Activated T-cell treated with anti-CD3 and anti-CD28 coated beads, Interleukin-2, amount 50 U/mL, for 4 hours (primary cell): ENCODE data around the gene TTC34. TPM values are rescaled to one million over a fixed set of nuclear protein-coding genes. Genes with fewer than 3 reads are reported as not detected.

ENCODE experiments used
- ATAC-seq, 2 donors: fragments of 200-7000 bp; cut with Tn5 transposase; one replicate each; pipeline ENCODE4 v1.10.0; 2021
- DNase-seq: peaks from one replicate; pipeline ENCODE4 v3.0.0-alpha.2; 2020
- H3K27me3 Mint-ChIP-seq: one replicate; pipeline ENCODE4 v1.8.0; 2021; ENCODE audit warnings: low read depth, mixed read lengths
- H3K36me3 Mint-ChIP-seq: one replicate; pipeline ENCODE4 v1.8.0; 2022; ENCODE audit warnings: mixed read lengths; ENCODE audit not compliant: insufficient read depth
- H3K4me1 Mint-ChIP-seq: one replicate; pipeline ENCODE4 v1.8.0; 2021; ENCODE audit warnings: low read depth, mixed read lengths
- H3K4me3 Mint-ChIP-seq: one replicate; pipeline ENCODE4 v1.8.0; 2021; ENCODE audit warnings: mild to moderate bottlenecking, moderate library complexity, mixed read lengths
- H3K9me3 Mint-ChIP-seq: one replicate; pipeline ENCODE4 v1.8.0; 2021; ENCODE audit warnings: mixed read lengths
- total RNA-seq, 3 donors: library from RNA; stranded (reverse); gene quantifications; one replicate each; pipeline ENCODE4 v1.2.1, GENCODE V29; 2021

Gene TTC34
- total RNA-seq, 3 donors from 2014 or later: 0.56 to 0.82 (median 0.60) TPM

DNA sequence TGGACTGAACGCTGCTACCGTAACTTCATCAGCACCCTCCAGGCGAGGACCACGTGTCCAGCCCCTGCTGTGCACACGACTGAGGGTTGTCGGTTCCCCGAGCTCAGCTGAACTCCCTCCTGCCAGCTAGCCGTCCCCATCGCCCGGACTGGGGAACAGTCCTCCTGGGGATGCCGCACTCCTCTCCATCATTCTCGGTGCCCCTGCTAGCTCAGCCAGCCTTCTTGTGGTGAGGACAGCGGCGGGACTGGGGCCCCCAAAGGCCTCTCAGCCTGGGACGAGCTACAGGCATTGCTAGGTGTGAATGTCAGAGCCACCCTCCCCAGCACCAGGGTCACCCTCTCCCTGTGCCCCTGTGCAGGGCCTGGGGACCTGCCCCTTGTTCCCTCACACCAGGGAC, 8.8 kb upstream of the TTC34 start:
- no peak for ATAC-seq

DNA sequence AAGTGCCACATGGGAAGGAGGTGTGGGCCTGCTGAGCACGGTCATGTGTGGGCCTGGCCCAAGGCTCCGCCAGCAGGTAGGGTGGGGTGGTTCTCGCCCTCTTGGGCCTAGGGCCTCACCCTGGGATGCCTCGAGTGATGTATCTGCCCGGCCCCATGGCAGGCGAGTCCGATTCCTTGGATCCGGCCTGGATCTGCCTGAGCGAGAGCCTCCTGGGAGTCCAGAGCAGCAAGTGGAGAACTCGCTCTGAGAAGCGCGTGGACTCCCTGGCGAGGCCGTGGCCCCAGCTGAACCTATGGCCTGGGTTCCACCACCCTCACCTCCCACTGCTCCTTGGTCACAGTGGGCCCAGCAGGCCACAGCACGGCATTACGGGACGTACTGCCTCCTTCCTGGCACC, 8.2 kb upstream of the TTC34 start:
- Mint-ChIP-seq H3K36me3 (no peaks in the 10 kb centered on the region), H3K4me3 (no peak overlapping the region), H3K27me3 (peaks cover 4% of the 10 kb centered on the region), H3K9me3 (no peaks in the 10 kb centered on the region), H3K4me1 (no peaks in the 10 kb centered on the region)
- no peak for ATAC-seq
- no peak for DNase-seq

More for the DNA sequence above, 8.8 kb upstream of the TTC34 start:
- H3K4me3 Mint-ChIP-seq: no peak overlapping the region
- H3K27me3 Mint-ChIP-seq: peaks cover 4% of the 10 kb centered on the region
- no peaks in the 10 kb centered on the region for H3K36me3 Mint-ChIP-seq
- H3K4me1 Mint-ChIP-seq: no peaks in the 10 kb centered on the region
- DNase-seq: no peak
- no peaks in the 10 kb centered on the region for H3K9me3 Mint-ChIP-seq

DNA sequence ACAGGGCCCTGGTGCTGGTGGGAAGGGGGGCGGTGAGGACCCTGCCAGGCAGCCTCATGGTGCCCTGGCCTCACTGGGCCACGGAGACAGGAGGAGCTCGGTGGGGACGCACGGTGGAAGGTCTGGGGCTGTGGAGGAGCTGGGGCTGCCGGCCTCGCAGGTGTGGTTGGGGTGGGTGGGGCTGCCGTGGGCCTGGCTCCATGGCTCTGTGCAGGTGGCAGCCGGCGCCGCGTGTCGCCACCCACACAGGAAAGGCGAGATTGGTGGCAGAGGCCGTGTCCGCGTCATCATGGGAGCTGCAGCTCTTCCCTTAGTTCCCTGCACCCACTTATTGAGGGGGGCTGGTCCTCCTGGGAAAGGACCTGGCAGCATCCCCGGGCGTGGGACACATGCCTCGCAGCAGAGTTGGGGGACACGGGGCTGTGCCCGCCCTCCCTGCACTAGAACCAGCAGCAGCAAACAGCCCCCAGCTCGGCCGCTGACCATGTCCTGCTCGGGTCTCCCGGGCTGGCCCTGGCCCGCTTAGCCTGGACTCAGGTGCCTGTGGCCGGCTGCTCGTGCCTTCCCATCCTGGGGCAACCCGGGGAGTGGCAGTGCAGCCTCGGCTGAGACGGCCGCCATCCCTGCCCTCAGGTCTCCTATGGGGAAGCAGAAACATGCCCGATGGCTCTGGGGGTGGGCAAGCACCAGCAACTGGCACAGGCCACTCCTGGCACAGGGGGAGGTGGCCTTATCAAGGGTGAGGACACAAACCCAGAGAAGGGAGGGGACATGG, 7.5 kb upstream of the TTC34 start:
- peaks cover 4% of the 10 kb centered on the region for H3K27me3 Mint-ChIP-seq
- DNase-seq (no peak), ATAC-seq (no peak)
- no peaks in the 10 kb centered on the region for H3K4me1 Mint-ChIP-seq
- no peaks in the 10 kb centered on the region for H3K9me3 Mint-ChIP-seq
- no peaks in the 10 kb centered on the region for H3K36me3 Mint-ChIP-seq
- H3K4me3 Mint-ChIP-seq: no peak overlapping the region

DNA sequence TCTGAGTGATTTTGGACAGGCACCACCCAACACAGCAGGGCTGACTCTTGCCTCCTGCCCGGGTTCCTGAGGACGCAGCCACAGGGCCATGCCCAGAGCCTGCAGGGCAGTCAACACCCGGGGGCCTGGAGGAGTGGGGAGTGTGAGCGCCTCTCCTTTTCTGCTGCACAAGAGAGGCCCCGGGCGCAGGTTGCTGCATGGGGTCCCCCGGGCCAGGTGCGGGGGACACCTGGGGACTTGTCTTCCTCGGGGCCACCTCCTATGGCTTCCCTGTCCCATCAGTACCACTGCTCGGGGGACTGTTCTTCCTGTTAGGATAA, 6.9 kb upstream of the TTC34 start:
- no peaks in the 10 kb centered on the region for H3K9me3 Mint-ChIP-seq
- H3K27me3 Mint-ChIP-seq: peaks cover 4% of the 10 kb centered on the region
- H3K4me1 Mint-ChIP-seq: no peaks in the 10 kb centered on the region
- DNase-seq: no peak
- ATAC-seq: no peak
- no peaks in the 10 kb centered on the region for H3K36me3 Mint-ChIP-seq
- H3K4me3 Mint-ChIP-seq: no peak overlapping the region

DNA sequence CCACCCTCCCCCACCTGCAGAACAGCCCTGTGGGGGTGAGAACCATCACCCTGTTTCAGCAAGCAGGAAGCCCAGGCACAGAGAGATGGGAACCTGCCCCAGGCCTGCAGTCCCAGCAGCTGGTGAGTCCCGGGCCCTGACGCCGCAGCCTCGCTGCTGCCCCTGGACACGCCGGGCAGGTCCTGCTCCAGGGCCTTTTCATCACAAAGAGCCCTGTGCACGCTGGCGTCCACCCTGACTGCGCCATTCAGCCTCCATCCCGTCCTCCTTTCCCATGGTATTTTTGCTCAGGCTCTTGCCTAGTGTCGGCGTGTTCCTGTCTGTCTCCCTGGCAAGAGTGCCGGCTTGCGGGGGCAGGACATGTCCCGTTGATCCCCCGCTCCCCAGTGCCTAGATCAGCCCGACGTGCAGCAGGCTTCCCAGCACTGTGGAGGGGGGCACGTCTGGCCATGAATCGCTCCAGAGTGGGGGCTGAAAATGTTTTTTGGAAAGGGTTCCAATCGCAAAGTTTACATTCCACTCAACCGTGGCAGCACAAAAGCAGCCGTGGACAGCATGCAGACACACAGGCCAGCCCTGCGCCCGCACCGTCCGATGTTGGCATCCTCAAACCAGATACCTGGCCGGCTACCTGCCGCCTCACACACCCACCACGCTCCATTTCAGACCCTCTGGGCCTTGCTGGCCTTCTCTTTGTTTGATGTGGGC, 6.3 kb upstream of the TTC34 start:
- Mint-ChIP-seq H3K36me3 (no peaks in the 10 kb centered on the region), H3K4me1 (no peaks in the 10 kb centered on the region), H3K9me3 (no peaks in the 10 kb centered on the region), H3K27me3 (peaks cover 4% of the 10 kb centered on the region), H3K4me3 (no peak overlapping the region)
- DNase-seq: no peak
- ATAC-seq: no peak

DNA sequence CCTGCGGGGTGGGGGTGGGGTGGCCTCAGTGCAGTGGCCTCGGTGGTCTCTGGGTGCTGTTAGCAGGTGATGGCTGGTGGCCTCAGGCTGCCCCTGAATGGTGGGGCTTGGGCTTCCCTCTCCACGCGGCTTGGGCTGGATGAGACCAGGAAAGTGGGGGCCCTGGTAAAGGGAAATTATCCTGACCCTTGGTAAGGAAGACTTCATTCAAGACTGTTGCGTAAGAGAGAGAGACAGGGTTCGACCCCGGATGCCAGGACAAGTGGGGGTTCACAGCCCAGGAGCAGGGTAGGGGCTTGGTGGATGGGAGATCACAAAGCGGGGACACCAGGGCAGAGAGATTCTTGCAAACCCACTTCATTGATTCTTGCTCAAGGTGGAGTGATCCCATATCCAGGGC, 5.5 kb upstream of the TTC34 start:
- no peaks in the 10 kb centered on the region for H3K4me1 Mint-ChIP-seq
- H3K9me3 Mint-ChIP-seq: no peaks in the 10 kb centered on the region
- peaks cover 4% of the 10 kb centered on the region for H3K27me3 Mint-ChIP-seq
- DNase-seq (no peak), ATAC-seq (no peak)
- no peaks in the 10 kb centered on the region for H3K36me3 Mint-ChIP-seq
- H3K4me3 Mint-ChIP-seq: no peak overlapping the region

DNA sequence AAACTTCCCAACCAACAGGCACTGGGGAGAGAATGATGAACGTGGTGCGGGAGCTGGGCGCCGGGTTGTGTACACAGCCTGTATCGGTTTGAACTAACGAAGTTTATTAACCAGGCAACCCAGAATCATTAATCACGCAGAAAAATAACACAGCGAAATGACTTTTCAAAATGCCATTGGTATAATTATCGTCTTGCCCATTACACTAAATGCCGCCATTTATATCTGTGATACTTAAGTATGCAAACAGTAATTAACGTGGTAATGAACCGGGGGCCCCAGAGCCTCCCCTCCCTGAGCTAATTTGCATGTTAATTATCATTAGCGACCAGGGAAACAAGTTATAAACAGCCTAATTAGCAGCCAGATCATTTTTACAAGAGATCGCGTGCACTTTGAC, 5.1 kb upstream of the TTC34 start:
- DNase-seq (no peak), ATAC-seq (no peak)
- H3K27me3 Mint-ChIP-seq: peaks cover 4% of the 10 kb centered on the region
- no peak overlapping the region for H3K4me3 Mint-ChIP-seq
- no peaks in the 10 kb centered on the region for H3K36me3 Mint-ChIP-seq
- H3K4me1 Mint-ChIP-seq: no peaks in the 10 kb centered on the region
- no peaks in the 10 kb centered on the region for H3K9me3 Mint-ChIP-seq

DNA sequence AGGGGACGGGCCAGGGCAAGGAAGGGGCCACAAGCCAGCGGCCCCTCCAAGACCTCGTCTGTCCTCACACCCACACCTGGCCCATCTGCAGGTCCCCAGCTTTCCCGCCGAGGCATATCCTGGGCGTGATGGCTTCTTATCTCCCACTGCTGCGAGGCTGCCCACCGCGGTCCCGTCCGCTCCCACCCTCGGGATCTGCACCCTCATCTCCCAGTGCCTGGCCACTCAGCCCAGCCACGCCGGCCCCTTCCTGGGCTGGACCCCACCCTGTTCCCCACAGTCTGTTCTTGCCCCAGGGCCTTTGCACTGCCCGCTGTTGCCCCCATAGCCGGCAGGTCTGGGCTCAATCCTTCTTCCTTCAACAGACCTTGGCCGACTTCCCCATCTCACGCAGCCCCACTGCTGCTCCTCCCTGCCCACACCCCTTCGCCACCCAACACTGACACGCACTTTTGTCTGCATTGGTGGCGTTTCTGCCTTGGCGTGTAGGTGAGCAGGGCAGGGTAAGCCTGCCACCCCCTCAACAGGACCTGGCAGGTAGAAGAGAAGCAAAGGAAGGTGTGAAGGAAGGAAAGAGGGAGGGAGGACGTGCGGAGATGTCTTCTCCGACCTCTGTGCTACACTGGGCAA, 4.4 kb upstream of the TTC34 start:
- no peak for ATAC-seq
- Mint-ChIP-seq H3K9me3 (no peaks in the 10 kb centered on the region), H3K4me1 (peaks cover 3% of the 10 kb centered on the region), H3K4me3 (no peak overlapping the region), H3K27me3 (peaks cover 4% of the 10 kb centered on the region), H3K36me3 (no peaks in the 10 kb centered on the region)
- no peak for DNase-seq

DNA sequence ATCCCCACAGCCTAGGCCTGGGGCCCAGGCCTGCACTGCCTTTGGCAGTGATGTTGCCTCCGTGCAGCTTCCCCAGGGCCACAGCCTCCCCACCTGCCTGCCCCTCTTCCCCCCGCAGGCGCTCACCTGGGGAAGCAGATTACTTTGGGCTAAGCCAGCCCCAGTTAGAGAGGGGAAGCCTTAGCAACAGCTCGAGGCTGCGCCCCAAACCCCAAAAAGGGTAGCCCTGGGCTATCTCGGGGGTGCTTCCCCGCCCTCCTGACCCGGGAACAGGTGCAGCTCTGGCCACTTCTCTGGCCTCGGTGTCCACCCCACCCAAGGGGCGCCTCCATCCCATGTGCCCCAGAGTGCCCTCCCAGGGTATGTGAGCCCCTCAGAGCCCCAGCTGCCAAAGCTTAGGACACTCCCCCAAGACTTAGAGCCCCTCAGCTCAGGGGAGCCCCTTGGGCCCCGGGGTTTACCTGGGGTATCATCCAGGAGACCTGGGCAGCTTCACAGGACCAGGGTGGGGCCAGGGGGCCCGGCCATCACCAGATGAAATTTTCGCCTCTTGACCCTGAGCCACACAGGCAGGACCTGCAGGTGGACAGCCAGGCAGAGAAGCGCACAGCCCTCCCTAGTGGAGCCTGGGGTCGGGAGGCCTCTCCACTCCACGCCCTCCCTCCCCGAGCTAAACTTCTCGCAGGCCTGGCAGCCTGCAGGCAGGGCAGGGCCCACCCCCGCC, 3.3 kb upstream of the TTC34 start:
- ATAC-seq: no peak
- no peaks in the 10 kb centered on the region for H3K9me3 Mint-ChIP-seq
- no peak for DNase-seq
- H3K4me1 Mint-ChIP-seq: peaks cover 3% of the 10 kb centered on the region
- no peak overlapping the region for H3K4me3 Mint-ChIP-seq
- H3K27me3 Mint-ChIP-seq: peaks cover 4% of the 10 kb centered on the region
- no peaks in the 10 kb centered on the region for H3K36me3 Mint-ChIP-seq

DNA sequence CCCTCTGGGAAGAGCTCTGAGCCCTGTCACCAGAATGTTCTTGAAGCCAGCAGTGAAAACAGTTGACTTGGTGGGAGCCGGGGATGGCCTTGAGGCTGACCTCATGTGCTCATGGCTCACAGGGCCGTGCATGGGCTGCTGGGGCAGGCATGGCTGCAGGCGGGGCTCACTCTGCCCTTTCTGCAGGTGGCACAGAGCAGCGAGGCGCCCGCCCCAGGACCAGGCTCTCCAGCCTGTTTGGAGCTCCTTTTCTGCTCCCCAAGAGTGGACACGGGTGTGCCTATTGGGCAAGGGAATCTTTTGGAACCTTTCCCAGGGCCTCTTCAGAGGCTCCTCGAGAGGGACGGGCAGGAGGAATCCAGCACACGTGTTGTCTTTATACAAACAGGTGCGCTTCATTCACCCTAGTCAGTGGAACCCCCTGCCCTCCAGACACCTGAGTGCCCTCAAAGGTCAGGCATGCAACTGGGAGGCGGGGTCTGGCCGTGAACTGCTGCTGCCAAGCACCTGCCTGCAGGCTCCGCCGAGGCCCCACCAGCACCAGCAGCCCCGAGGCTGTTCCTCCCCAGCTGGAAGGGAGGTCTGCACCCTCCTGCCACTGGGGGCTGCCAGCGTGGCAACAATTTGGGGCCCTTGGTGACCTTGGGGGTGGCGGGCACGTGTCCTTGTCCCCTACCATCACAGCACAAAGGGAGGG, 2.6 kb upstream of the TTC34 start:
- peaks cover 7% of the 10 kb centered on the region for H3K27me3 Mint-ChIP-seq
- ATAC-seq (no peak), DNase-seq (no peak)
- H3K36me3 Mint-ChIP-seq: no peaks in the 10 kb centered on the region
- H3K4me3 Mint-ChIP-seq: no peak overlapping the region
- H3K9me3 Mint-ChIP-seq: no peaks in the 10 kb centered on the region
- H3K4me1 Mint-ChIP-seq: peaks cover 3% of the 10 kb centered on the region

DNA sequence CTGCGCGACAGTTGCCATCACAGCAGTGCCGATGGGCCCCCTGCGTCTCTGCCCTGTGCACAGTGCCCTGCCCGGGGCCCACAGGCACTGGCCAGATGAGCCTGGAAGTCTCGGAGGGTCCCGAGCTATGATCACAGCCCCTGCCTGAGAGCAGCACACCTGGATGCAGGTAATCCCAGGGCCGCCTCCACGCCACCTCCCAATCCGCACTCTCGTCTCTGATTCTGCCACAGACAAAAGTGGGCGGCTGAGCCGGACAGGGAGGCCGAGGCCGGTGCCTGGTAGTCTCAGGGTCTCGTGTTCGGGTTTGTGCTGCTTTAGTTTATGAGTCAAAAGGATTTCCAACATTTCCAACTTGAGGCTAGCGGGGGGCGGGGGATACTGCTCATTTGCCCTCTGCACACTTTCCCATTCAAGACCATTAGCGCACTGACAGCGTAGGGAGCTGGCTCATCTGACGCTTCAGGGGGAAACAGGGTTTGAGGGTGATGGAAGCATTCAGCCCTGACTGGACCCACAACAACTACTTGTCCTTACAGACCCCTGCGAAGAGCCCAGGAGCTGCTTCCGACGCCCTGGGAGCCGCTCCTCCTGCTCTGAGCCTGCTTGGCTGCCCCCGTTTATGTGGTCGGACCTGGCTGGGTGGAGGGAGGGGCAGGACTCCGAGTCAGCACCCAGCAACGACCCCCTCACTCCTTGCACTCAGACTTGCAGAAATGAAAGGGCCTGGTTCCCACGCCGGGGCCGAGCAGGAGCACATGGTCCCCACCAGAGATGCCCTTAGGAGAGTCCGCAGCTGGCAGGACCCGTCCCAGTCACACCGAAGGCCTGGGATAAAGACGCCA, 1.8 kb upstream of the TTC34 start:
- H3K27me3 Mint-ChIP-seq: peaks cover 7% of the 10 kb centered on the region
- no peaks in the 10 kb centered on the region for H3K36me3 Mint-ChIP-seq
- ATAC-seq: no peak
- peaks cover 3% of the 10 kb centered on the region for H3K4me1 Mint-ChIP-seq
- no peak overlapping the region for H3K4me3 Mint-ChIP-seq
- no peaks in the 10 kb centered on the region for H3K9me3 Mint-ChIP-seq
- no peak for DNase-seq

DNA sequence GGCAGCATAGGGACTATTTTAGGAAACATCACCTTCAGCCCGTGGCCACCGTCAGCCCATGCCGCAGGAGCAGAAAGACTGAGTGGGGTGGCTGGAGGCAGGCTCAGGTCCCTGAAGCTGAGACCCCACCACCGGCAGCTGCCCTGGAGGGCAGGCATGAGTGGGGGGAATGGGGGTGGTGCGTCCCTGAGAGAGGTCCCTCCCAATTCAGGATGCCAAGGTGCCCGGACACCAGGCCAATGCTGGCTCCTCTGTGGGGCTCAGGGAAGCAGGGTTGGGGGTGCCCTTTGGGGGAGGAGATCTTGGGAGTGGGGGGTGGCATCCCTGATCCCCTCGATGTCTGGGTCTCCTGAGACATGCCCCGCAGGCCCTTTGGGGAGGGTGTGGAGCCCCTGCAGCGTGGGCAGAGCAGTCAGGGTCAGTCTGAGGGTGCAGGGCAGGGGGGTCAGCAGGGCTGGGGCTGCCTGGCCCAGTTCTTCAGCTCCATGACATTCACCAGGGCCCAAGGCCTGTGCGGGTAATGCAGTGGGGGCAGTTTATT, 998 bp upstream of the TTC34 start:
- Mint-ChIP-seq H3K4me3 (no peak overlapping the region), H3K4me1 (peaks cover 3% of the 10 kb centered on the region), H3K9me3 (no peaks in the 10 kb centered on the region), H3K36me3 (no peaks in the 10 kb centered on the region), H3K27me3 (peaks cover 9% of the 10 kb centered on the region)
- no peak for DNase-seq
- no peak for ATAC-seq

DNA sequence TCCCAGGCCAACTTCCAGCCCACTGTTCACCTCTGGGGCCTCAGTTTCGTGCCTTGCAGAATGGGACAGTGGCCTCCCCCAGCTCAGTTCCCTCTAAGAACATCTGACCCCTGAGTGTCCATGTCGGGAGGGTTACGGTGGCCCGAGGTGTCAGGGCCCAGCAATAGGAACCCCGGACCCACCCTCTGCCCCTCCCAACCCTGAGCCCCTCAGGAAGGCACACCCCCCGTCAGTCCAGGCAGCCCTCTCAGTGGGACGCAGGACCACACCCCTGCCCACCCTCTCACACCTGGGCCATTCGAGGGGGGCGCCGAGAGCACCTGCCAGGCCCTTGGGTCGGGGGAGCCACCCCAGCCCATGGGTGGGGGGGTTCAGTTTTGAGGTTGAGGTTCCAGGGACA, 447 bp downstream of the TTC34 start:
- DNase-seq (no peak), ATAC-seq (no peak)
- no peaks in the 10 kb centered on the region for H3K36me3 Mint-ChIP-seq
- peaks cover 3% of the 10 kb centered on the region for H3K4me1 Mint-ChIP-seq
- H3K4me3 Mint-ChIP-seq: no peak overlapping the region
- no peaks in the 10 kb centered on the region for H3K9me3 Mint-ChIP-seq
- peaks cover 16% of the 10 kb centered on the region for H3K27me3 Mint-ChIP-seq
